PC-9 (cell line): Measurements from ENCODE around the gene RPS19BP1. TPM values are rescaled to one million over a fixed set of nuclear protein-coding genes. Genes with fewer than 3 reads are reported as not detected.

Source experiments
- BruUV-seq: library from RNA; stranded (reverse); fragments of 400-500 nt; replicated peaks from 2 replicates; lab custom pipeline; 2021; lab: Mats Ljungman, UMichigan
- CTCF ChIA-PET: fragments of 300-600 bp; sonication (Branson Sonifier 250); formaldehyde crosslinking; loops from one replicate; lab custom pipeline; 2022; ENCODE audit warnings: antibody characterized with exemption; lab: Charles Lee
- POLR2A ChIA-PET: fragments of 300-600 bp; sonication (Branson Sonifier 250); formaldehyde crosslinking; loops from one replicate; lab custom pipeline; 2022; ENCODE audit warnings: antibody characterized with exemption; ENCODE audit not compliant: unreplicated experiment; lab: Charles Lee
- DNase-seq, 2 experiments: peaks; one replicate each; pipeline versions ENCODE4 v3.0.0 to v3.0.0-alpha.2; 2015 to 2022; ENCODE audit warnings: mixed read lengths in 1 of 2
- H2AFZ ChIP-seq: fragments of 200-600 bp; sonication (generic); 2 replicates; pipeline ENCODE4 v1.8.1; 2017; ENCODE audit warnings: antibody characterized with exemption
- H3F3A ChIP-seq: fragments of 200-600 bp; sonication (generic); 2 replicates; pipeline ENCODE4 v1.8.1; 2017; ENCODE audit warnings: antibody characterized with exemption, mild to moderate bottlenecking, low read depth; ENCODE audit not compliant: insufficient read depth
- H3K27ac ChIP-seq: fragments of 200-600 bp; sonication (generic); 2 replicates; pipeline ENCODE4 v1.6.1; 2016; ENCODE audit warnings: mixed run types
- H3K27me3 ChIP-seq: fragments of 200-600 bp; sonication (generic); 2 replicates; pipeline ENCODE4 v1.6.1; 2016; ENCODE audit warnings: low read depth, mixed run types; ENCODE audit not compliant: insufficient read depth
- H3K36me3 ChIP-seq: fragments of 200-600 bp; sonication (generic); 2 replicates; pipeline ENCODE4 v1.6.1; 2016; ENCODE audit warnings: low read depth, mixed run types
- H3K4me1 ChIP-seq: fragments of 200-600 bp; sonication (generic); replicated peaks from 2 replicates; pipeline ENCODE4 v1.6.1; 2016; ENCODE audit warnings: mixed run types; ENCODE audit not compliant: insufficient read depth
- H3K4me2 ChIP-seq: fragments of 200-600 bp; sonication (generic); 2 replicates; pipeline ENCODE4 v1.6.1; 2017; ENCODE audit warnings: mixed run types
- H3K4me3 ChIP-seq: fragments of 200-600 bp; sonication (generic); 2 replicates; pipeline ENCODE4 v1.6.1; 2016; ENCODE audit warnings: mixed run types
- H3K79me2 ChIP-seq: fragments of 200-600 bp; sonication (generic); 2 replicates; pipeline ENCODE4 v1.6.1; 2017; ENCODE audit warnings: low read depth, mixed run types
- H3K9me2 ChIP-seq: fragments of 200-600 bp; sonication (generic); 2 replicates; pipeline ENCODE4 v1.8.1; 2017; ENCODE audit warnings: mild to moderate bottlenecking; ENCODE audit not compliant: insufficient read depth
- H3K9me3 ChIP-seq: fragments of 200-600 bp; sonication (generic); 2 replicates; pipeline ENCODE4 v1.8.1; 2016; ENCODE audit warnings: low read depth; ENCODE audit not compliant: insufficient read depth
- H4K20me1 ChIP-seq: fragments of 200-600 bp; sonication (generic); 2 replicates; pipeline ENCODE4 v1.8.1; 2017; ENCODE audit not compliant: insufficient read depth
- CTCF ChIP-seq: fragments of 200-600 bp; sonication (generic); conservative IDR thresholded peaks from 2 replicates; pipeline ENCODE4 v1.6.1; 2017; ENCODE audit warnings: mixed run types, antibody characterized with exemption, mild to moderate bottlenecking, moderate library complexity
- EZH2 ChIP-seq: fragments of 200-600 bp; sonication (generic); IDR thresholded peaks from 2 replicates; pipeline ENCODE4 v1.8.0; 2017; ENCODE audit warnings: antibody characterized with exemption, low read depth
- intact Hi-C: fragments of 100-400 bp; cut with micrococcal nuclease; formaldehyde crosslinking; loops from one replicate; pipeline ENCODE4 v1.10.0; 2022; ENCODE audit not compliant: unreplicated experiment
- total RNA-seq: library from RNA; stranded (reverse); gene quantifications from 2 replicates; pipeline ENCODE4 v1.2.3, GENCODE V29; 2021

Gene RPS19BP1
- total RNA-seq, 1 experiment from 2014 or later = 60.7 TPM

- Histone ChIP-seq H2AFZ (no peak overlapping the region), H3K79me2 (peaks cover 29% of the 10 kb centered on the region), H3K4me2 (no peak overlapping the region), H3K4me1 (peaks cover 11% of the 10 kb centered on the region), H3F3A (peaks cover 56% of the 10 kb centered on the region), H3K27me3 (no peaks in the 10 kb centered on the region), H4K20me1 (peaks cover 19% of the 10 kb centered on the region), H3K36me3 (peaks cover 42% of the 10 kb centered on the region), H3K9me3 (no peaks in the 10 kb centered on the region), H3K4me3 (no peak overlapping the region), H3K9me2 (no peaks in the 10 kb centered on the region), H3K27ac (no peak overlapping the region)
- TF ChIP-seq CTCF (no peak), EZH2 (no peak)
- CTCF ChIA-PET = interaction anchor here (0.6 to 1.3 kb wide), 4 partner anchors 14 to 753 kb away, joined by 3 to 6 read pairs (median 4); partner anchors contain the start of gene MIEF1
- POLR2A ChIA-PET = interaction anchor here (0.7 to 0.9 kb wide), 2 partner anchors 13 to 171 kb away, joined by 4 read pairs; partner anchors contain the start of gene MIEF1
- peak in 1 of 2 experiments; percentile 27 for DNase-seq
- no TSS peak for BruUV-seq
- intact Hi-C loops = no loop called here
These were observed 17.1 kb downstream of the RPS19BP1 start for GRCh38 chr22:39515266-39516050.

- no peaks in the 10 kb centered on the region for H3K9me2 ChIP-seq
- H3F3A ChIP-seq = peaks cover 53% of the 10 kb centered on the region
- H3K27me3 ChIP-seq = no peaks in the 10 kb centered on the region
- TF ChIP-seq CTCF = peak; percentile 86
- no peak for TF ChIP-seq EZH2
- POLR2A ChIA-PET = interaction anchor here (0.8 to 0.9 kb wide), 3 partner anchors 12 to 171 kb away, joined by 4 read pairs; partner anchors contain the start of gene MIEF1
- H3K79me2 ChIP-seq = peaks cover 36% of the 10 kb centered on the region; the same call in 1 of the 2 replicates
- no peak overlapping the region for H3K4me3 ChIP-seq
- DNase-seq = peak; percentile 42 to 66
- H3K27ac ChIP-seq = no peak overlapping the region
- no peaks in the 10 kb centered on the region for H3K9me3 ChIP-seq
- no TSS peak for BruUV-seq
- peaks cover 11% of the 10 kb centered on the region for H3K4me1 ChIP-seq
- intact Hi-C loops = no loop called here
- CTCF ChIA-PET = interaction anchor here (0.6 to 1.3 kb wide), 4 partner anchors 13 to 752 kb away, joined by 3 to 4 read pairs (median 3); partner anchors contain the start of genes MIEF1 and TAB1
- H4K20me1 ChIP-seq = peaks cover 27% of the 10 kb centered on the region
- no peak overlapping the region for H3K4me2 ChIP-seq
- H3K36me3 ChIP-seq = peaks cover 51% of the 10 kb centered on the region
- no peak overlapping the region for H2AFZ ChIP-seq
These were observed 18.1 kb downstream of the RPS19BP1 start for GRCh38 chr22:39514373-39514973.

GRCh38 chr22:39513791-39514190 lies 18.8 kb downstream of the RPS19BP1 start:
- Histone ChIP-seq H4K20me1 (peaks cover 34% of the 10 kb centered on the region), H3F3A (peaks cover 46% of the 10 kb centered on the region), H3K4me3 (no peak overlapping the region), H3K9me3 (no peaks in the 10 kb centered on the region), H2AFZ (no peak overlapping the region), H3K36me3 (peaks cover 58% of the 10 kb centered on the region), H3K9me2 (no peaks in the 10 kb centered on the region), H3K4me2 (no peak overlapping the region), H3K4me1 (peaks cover 8% of the 10 kb centered on the region), H3K79me2 (peaks cover 36% of the 10 kb centered on the region; the same call in 1 of the 2 replicates), H3K27ac (no peak overlapping the region), H3K27me3 (no peaks in the 10 kb centered on the region)
- no TSS peak for BruUV-seq
- TF ChIP-seq EZH2 (no peak), CTCF (no peak)
- intact Hi-C loops = no loop called here
- ChIA-PET CTCF (interaction anchor here (0.5 to 0.9 kb wide), 2 partner anchors 78 to 114 kb away, joined by 3 to 4 read pairs; partner anchors contain the start of gene TAB1), POLR2A (interaction anchor here (0.8 kb wide), 1 partner anchor 15 kb away, joined by 4 read pairs; no protein-coding TSS in a partner anchor)
- DNase-seq = peak in 1 of 2 experiments; percentile 28
